ENCODE measurements around the gene SIGLEC15.
"Not testable (repeated sequence)": the region's sequence is repeated elsewhere in the genome, so short reads cannot be mapped to it uniquely, and the experiment has no call there.

Gene SIGLEC15

DNA sequence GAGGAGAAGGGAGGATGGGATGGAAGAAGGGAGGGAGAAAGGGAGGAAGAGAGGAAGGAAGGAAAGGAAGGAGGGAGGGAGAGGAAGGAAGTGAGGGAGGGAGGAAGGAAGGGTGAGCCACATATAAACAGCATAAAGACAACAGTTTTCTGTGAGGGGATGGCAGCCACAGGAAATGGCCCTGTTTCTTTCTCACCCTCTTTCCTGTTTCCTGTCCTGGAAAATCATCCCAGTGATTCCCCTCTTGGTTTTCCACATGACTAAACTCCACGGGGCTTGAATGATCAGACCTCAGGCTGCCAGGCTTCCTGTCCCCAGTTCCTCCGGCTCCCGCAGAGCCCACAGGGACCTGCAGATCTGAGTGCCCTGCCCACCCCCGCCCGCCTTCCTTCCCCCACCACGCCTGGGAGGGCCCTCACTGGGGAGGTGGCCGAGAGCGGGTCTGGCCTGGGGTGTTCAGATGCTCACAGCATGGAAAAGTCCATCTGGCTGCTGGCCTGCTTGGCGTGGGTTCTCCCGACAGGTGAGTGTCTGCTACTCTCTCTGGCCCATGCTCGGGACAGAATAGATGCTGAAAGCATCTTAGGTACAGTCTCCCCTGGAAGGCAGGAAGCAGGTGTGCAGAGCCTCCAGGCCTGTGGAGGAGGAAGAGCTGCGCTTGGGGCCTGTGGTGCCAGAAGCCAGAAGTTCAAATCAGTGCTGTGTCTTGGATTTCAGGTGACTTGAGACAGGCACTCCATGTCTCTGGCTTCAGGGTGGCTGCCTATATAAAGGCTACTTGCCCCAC is at the start of gene SIGLEC15:
SIGLEC15 (plus strand) TSS at position 418 of the 787 bp plus-strand sequence; CDS start at position 472, 54 bp downstream.
- DNase-seq (ENCODE audit: low read depth in 2 of 3, low spot score in 2 of 3) = no peak

GRCh38 chr18:45775743-45776142 is 49.7 kb upstream of the SIGLEC15 start:
- DNase-seq (ENCODE audit: low read depth in 2 of 3, low spot score in 2 of 3) = no peak

DNA sequence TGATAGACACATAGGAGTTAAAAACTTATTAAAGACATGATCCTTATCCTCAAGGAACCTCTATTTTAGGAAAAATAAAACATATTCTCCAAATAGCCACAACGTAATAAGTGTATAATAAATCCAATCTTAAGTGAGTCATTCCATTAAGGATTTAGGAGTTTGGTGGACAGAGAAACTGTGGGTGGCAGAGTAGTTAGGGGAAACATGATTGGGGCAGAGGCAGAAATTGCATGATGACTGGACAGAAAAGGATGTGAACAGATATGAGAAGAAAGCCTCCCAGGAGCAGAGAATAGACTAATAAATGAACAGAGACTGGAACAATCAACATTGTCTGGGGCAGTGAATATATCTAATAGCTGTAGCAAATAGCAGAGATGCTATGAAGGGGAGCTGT is 48.1 kb upstream of the SIGLEC15 start:
- DNase-seq (ENCODE audit: low read depth in 2 of 3, low spot score in 2 of 3) = no peak

- DNase-seq (ENCODE audit: low read depth in 2 of 3, low spot score in 2 of 3) = no peak
Observed at GRCh38 chr18:45780568-45780967, 44.9 kb upstream of the SIGLEC15 start.

- DNase-seq (ENCODE audit: low read depth in 2 of 3, low spot score in 2 of 3) = no peak
Observed at GRCh38 chr18:45782662-45783061, 42.8 kb upstream of the SIGLEC15 start.

DNA sequence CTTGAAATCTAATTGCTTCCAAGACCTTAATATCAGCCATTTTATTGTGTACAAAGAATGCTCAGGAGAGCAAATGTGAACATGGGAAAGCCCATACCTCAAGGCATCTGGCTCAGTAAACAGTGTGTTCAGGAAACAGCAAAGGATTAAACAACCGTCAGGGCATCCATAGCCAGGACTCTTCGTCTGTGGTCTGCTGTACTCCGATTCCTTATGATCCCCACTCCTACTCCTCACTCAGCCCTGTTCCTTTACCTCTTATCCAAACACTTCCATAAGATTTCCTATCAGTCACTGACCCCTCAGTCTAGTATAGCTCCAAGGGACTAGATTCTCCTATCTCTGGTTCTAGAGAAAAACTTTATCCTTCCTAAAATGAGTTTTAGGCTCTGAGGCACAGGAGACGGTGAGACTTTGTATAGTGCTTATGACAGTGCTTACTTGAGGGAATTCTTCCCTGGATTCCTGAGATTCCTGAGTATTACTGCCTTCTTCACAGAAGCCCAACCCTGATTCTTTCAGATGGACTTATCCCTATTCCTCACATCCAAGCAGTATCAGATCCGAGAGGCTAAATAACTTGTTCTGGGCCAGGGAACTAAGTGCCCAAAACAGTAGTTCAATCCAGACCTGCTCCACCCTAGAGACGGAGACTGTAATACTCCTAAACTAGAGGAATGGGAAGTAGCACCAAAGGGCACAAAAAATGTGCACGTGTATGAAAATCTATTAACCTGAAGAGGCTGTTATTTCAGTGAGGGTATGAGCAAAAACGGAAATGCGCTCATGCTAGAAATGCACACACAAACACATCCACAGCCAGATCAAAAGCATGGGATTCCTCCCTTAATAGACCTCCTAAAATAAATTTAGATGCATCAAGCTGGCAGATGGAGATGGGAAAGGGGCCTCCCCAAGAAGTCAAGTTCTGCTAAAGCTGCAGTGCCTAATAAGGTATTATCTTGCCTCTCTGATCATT is 42.1 kb upstream of the SIGLEC15 start:
- DNase-seq (ENCODE audit: low read depth in 2 of 3, low spot score in 2 of 3) = no peak

- no peak for DNase-seq (ENCODE audit: low read depth in 2 of 3, low spot score in 2 of 3)
Observed at GRCh38 chr18:45785134-45785533, 40.3 kb upstream of the SIGLEC15 start.

GRCh38 chr18:45786941-45787340 is 38.5 kb upstream of the SIGLEC15 start:
- no peak for DNase-seq (ENCODE audit: low read depth in 2 of 3, low spot score in 2 of 3)

- DNase-seq (ENCODE audit: low read depth in 2 of 3, low spot score in 2 of 3) = no peak
Observed at GRCh38 chr18:45787346-45787745, 38.1 kb upstream of the SIGLEC15 start.

DNA sequence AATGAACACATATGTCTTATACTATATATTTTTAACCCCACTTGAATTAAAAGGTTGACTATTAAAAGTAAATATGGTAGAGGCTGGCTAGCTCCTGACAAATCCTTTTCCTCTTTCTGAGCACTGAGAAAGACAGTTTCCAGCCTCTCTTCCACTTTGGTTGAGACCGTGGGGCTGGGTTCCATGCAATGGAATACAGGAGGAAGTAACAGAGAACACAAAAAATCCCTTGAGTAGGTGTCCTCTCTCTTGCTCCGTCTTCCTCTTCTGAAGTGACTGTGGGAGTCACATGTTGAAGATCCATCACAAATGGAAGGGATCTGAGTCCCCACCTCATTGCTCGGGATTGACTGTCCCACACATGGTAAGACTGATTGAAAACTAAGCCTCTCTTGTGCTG is 36.6 kb upstream of the SIGLEC15 start:
- no peak for DNase-seq (ENCODE audit: low read depth in 2 of 3, low spot score in 2 of 3)

GRCh38 chr18:45792506-45793263 is 32.8 kb upstream of the SIGLEC15 start:
- DNase-seq (ENCODE audit: low read depth in 2 of 3, low spot score in 2 of 3) = no peak

DNA sequence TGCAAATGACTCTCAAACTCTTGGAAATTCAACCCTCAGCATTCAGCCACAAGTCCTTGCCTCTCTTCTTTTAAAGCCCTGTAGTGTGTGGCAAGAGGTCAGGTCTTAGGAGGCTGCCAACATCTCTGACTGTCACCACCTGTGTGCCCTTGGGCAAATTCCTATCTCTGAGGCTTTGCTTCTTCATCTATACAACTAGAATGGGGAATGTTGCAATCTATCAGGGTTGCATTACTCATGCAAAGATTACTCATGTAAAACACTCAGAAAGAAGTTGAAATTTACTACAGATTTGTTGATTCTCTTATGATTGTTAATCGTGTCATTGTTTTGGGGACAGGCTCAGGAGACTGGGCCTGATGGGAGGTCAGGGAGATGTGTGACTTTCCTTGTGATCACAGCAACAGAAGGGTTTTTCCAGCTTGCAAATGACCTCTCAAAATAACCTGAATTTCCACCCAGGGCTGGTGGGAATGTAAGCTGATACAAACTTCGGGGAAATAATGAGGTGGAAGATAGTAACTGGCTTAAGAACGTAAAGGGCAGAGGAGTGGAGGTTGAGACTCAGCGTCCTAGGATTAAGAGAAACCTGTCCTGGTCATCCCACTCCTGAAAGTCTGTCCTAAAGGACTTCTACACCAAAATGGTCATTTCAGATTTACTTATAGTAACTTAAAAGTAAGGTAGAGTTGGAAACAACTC is 32.1 kb upstream of the SIGLEC15 start:
- DNase-seq (ENCODE audit: low read depth in 2 of 3, low spot score in 2 of 3) = no peak

GRCh38 chr18:45801416-45802004 is 24.0 kb upstream of the SIGLEC15 start:
- no peak for DNase-seq (ENCODE audit: low read depth in 2 of 3, low spot score in 2 of 3)

- no peak for DNase-seq (ENCODE audit: low read depth in 2 of 3, low spot score in 2 of 3)
Observed at GRCh38 chr18:45802814-45803492, 22.5 kb upstream of the SIGLEC15 start.

GRCh38 chr18:45805551-45805950 is 19.9 kb upstream of the SIGLEC15 start:
- no peak for DNase-seq (ENCODE audit: low read depth in 2 of 3, low spot score in 2 of 3)

DNA sequence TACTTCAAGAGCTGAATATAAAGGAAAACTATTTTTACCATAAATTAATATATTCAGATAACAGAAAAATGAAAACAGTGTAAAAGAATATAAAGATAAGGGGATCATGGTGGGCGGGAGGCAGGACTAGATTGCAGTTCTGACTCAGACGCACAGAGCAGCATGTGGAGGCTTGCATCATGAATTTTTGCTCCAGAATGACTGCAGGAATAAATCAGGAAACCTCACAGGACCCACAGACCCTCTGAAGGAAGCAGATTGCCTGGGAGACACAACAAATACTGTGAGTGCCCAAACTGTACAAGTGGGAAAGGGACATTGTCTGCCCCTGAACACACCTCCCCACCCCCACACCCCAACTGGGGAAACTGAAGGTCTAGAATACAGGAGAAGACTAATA is 19.2 kb upstream of the SIGLEC15 start:
- DNase-seq (ENCODE audit: low read depth in 2 of 3, low spot score in 2 of 3) = no peak

GRCh38 chr18:45807144-45807543 is 18.3 kb upstream of the SIGLEC15 start:
- not testable (repeated sequence) for DNase-seq (ENCODE audit: low read depth in 2 of 3, low spot score in 2 of 3)

- DNase-seq (ENCODE audit: low read depth in 2 of 3, low spot score in 2 of 3) = not testable (repeated sequence)
Observed at GRCh38 chr18:45814733-45815132, 10.7 kb upstream of the SIGLEC15 start.

- DNase-seq (ENCODE audit: low read depth in 2 of 3, low spot score in 2 of 3) = no peak
Observed at GRCh38 chr18:45817543-45817942, 7.9 kb upstream of the SIGLEC15 start.

DNA sequence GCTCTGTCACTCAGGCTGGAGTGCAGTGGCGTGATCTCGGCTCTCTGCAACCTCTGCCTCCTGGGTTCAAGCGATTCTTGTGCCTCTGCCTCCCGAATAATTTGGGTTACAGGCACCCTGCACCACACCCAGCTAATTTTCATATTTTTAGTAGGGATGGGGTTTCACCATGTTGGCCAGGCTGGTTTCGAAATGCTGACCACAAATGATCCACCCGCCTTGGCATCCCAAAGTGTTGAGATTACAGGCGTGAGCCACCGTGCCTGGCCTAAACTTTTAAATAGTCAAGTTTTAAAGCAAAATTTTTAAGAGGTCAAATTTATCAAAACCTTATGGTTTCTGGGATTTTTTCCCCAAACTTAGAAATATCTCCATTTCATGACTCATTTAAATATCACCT is 6.7 kb upstream of the SIGLEC15 start:
- DNase-seq (ENCODE audit: low read depth in 2 of 3, low spot score in 2 of 3) = not testable (repeated sequence)
